CD4-positive, alpha-beta T cell treated with Interleukin-10 for 1 hour (primary cell): ENCODE results near the gene CENPX.
"Not testable (repeated sequence)": the region's sequence is repeated elsewhere in the genome, so short reads cannot be mapped to it uniquely, and the experiment has no call there.

Experiments used
- DNase-seq: peaks from one replicate; pipeline ENCODE4 v3.0.0-alpha.2; 2020

CENPX gene

DNA sequence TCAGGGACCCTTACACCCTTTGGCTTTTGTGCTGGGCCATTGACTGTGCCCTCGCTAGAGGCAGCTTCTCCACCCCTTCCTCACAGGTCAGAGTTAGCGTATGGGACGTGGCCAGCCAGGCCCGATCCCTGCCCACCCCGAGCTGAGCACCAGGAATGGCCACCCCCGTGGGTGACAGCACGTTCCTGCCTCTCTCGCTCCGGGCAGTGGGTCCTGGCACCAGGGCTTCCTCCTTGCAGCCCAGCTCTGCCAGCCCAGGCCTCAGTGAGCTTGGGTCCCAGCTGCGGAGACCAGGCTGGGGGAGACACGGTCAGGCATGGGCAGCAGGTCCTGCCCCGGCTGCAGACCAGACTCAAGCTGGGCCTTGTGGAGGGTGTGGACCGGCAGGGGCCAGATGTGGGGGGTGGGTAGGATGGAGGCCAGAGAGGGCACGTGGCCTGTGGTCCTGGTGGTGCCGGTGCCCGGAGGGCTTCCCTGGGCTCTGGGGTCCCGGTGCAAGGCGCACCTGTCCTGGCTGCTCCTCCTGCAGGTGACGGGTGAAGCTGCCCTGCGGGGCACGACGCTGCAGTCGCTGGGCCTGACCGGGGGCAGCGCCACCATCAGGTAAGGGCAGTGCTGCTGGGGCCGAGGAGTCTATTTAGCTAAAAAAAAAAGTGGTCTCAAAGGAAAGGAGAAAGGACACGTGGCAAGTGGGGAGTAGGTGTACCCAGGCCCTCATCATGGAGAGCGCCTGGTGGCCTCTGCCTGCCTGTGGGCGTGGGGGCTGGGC lies 27.0 kb downstream of the CENPX start:
- DNase-seq, result no peak

DNA sequence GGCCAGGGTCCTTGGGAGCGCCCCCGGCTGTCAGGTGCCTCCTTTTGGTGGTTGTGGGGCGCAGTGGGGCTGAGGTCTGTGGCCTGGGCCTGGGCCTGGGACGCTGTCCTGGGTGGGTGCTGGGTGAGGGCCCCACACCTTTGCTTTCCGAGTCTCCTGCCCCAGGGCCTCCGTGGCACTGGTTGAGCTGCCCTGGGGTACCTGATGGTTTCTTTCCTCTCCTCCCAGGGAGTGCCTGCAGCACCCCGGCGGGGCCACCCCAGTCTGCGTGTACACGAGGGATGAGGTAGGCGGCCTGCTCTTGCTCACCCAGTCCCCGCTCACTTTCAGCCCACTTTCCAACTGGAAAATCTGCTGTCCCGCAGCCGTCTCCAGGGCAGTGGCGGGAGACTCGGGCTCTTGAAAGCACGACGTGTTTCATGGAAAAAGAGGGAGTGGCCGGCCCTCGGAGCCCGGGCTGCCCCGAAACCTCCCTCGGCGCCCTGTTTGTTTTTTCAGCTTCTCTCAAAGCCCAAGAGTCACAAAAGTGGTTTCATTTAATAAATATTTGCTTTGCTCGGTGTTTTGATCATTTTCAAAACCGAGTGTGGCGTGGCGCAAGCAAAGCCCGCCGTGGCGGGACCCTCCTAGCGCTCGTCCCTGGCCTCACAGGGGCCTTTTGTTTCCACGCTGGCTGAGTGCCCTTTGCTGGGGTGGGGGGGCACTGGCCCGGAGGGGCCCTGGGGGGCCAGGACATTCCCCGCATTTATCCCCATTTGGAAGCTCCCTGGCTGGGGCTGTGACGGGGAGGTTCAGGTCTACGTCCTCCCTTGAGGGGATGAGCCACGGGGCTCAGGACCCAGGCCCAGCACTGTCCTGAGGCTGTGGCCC lies 27.9 kb downstream of the CENPX start:
- no peak for DNase-seq

- DNase-seq, result no peak
Observed at GRCh38 chr17:81993729-81994592, 28.7 kb downstream of the CENPX start.

GRCh38 chr17:81992306-81993102 lies 30.2 kb downstream of the CENPX start:
- no peak for DNase-seq

GRCh38 chr17:81991684-81992305 lies 30.9 kb downstream of the CENPX start:
- DNase-seq, result no peak

- DNase-seq, result no peak
Observed at GRCh38 chr17:81990836-81991683, 31.6 kb downstream of the CENPX start.

GRCh38 chr17:81987161-81987770 lies 35.4 kb downstream of the CENPX start:
- DNase-seq, result no peak

DNA sequence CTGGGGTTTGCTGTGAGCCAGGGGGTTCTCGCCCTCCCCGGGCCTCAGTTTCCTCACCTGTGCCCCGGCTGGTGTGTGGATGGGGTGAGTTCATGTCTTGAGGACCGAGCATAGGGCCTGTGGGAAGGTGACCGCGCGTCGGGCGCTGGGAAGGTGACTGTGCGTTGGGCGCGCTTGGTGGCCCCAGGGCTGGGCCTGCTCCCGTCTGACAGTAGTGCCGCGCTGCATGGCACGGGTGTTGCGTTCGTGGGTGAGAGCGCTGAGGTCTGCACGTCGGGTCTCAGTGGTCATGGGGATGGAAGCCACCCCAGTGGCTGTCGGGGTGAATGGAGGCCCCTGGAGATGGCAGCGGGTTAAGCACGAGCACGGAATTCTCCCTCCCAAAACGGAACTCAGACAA lies 36.1 kb downstream of the CENPX start:
- no peak for DNase-seq

DNA sequence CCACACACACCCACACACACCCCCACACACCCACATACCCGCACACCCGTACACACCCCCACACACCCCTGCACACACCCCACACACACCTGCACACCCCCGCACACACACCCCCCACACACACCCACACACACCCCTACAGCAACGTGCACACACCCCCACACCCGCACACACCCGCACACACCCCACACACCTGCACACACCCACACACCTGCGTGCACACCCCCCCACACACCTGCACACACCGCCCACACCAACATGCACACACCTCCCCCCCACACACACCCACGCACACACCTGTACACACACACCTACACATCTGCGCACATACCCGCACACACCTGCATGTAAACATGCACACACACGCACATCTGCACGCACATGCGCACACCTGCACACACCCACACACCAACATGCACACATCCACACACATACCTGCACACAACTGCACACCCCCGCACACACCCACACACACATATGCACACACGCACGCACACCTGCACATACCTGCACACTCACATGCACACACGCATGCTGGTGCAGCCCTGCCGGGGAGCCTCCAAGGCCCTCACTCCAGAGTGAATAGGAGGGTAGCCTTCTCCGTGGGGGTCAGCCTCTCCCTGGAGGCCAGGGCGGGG lies 37.8 kb downstream of the CENPX start:
- no peak for DNase-seq

GRCh38 chr17:81983639-81984373 lies 38.9 kb downstream of the CENPX start:
- DNase-seq, result no peak

GRCh38 chr17:81983011-81983638 lies 39.6 kb downstream of the CENPX start:
- no peak for DNase-seq

DNA sequence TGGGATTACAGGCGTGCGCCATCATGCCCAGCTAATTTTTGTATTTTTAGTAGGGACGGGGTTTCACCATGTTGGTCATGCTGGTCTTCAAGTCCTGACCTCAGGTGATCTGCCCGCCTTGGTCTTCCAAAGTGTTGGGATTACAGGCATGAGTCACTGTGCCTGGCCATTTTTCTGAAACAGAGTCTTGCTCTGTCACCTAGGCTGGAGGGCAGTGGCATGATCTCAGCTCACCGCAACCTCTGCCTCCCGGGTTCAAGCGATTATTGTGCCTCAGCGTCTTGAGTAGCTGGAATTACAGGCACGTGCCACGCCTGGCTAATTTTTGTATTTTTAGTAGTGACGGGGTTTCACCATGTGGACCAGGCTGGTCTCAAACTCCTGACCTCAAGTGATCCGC lies 41.2 kb downstream of the CENPX start:
- DNase-seq, result not testable (repeated sequence)

- peak; percentile 23 for DNase-seq
Observed at GRCh38 chr17:81980707-81981343, 41.9 kb downstream of the CENPX start.

GRCh38 chr17:81980122-81980521 lies 42.6 kb downstream of the CENPX start:
- DNase-seq, result no peak

- DNase-seq, result no peak
Observed at GRCh38 chr17:81978524-81979298, 44.0 kb downstream of the CENPX start.

- peak; percentile 91 for DNase-seq
Observed at GRCh38 chr17:81977211-81977808, 45.4 kb downstream of the CENPX start, which contains the start of gene ASPSCR1. ASPSCR1 (plus strand) TSS chr17:81977629; CDS start chr17:81977647, 18 bp downstream.
